ENCODE measurements around the gene NOP9. TPM values are rescaled to one million over a fixed set of nuclear protein-coding genes. Genes with fewer than 3 reads are reported as not detected.

The NOP9 gene
- total RNA-seq, 1 experiment from 2014 or later: 32.4 TPM

GRCh38 chr14:24259282-24260025 lies 40.2 kb upstream of the NOP9 start:
- no peaks in the 10 kb centered on the region for H3K27me3 ChIP-seq (ENCODE audit: control insufficient read depth, insufficient read depth, low read length)
- no peak overlapping the region for H3K4me3 ChIP-seq (ENCODE audit: insufficient read depth, low read depth, low read length)
- no peaks in the 10 kb centered on the region for H3K36me3 ChIP-seq (replicated peaks; ENCODE audit: control insufficient read depth, insufficient read depth, low read length)
- no peak for DNase-seq

DNA sequence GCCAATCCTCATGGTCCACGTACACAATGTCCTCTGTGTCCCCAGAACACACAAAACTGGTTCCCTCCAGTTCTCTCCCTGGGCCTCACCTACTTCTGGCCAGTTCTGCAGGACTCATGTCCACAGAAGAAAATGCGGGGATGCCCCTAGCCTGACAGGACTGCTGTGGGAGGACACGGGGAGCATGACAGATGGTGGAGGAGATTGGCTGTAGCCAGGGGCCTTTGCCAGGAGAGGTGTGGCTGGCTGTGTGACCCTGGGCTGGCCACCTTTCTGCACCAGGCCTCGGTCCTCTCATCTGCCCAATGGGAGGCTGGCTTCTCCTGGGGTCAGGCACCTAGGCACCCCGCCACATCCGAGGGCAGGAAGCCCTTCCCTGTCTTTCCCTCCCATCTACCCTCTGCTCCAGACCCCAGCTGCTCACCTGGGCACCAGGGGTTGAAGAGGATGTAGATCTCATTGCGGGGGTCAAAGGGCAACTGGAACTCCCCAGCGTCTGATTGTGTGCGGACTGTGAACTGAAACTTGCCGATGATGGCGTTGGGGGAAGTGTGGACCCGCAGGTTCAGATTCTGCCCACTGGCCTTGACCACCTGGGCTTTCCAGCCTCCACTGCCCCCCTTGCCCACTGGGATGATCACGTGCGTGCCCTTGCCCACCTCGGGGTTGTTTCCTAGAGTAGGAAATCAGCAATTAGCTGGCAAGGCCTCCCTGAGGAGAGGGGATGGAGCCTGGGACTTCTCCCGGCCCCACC lies 39.4 kb upstream of the NOP9 start:
- Histone ChIP-seq H3K36me3 (replicated peaks; ENCODE audit: control insufficient read depth, insufficient read depth, low read length) (no peaks in the 10 kb centered on the region), H3K27me3 (ENCODE audit: control insufficient read depth, insufficient read depth, low read length) (no peaks in the 10 kb centered on the region), H3K4me3 (ENCODE audit: insufficient read depth, low read depth, low read length) (no peak overlapping the region)
- no peak for DNase-seq

- no peak for DNase-seq
- Histone ChIP-seq H3K4me3 (ENCODE audit: insufficient read depth, low read depth, low read length) (no peak overlapping the region), H3K36me3 (replicated peaks; ENCODE audit: control insufficient read depth, insufficient read depth, low read length) (no peaks in the 10 kb centered on the region), H3K27me3 (ENCODE audit: control insufficient read depth, insufficient read depth, low read length) (no peaks in the 10 kb centered on the region)
These were observed 38.9 kb upstream of the NOP9 start for GRCh38 chr14:24260780-24261157.

DNA sequence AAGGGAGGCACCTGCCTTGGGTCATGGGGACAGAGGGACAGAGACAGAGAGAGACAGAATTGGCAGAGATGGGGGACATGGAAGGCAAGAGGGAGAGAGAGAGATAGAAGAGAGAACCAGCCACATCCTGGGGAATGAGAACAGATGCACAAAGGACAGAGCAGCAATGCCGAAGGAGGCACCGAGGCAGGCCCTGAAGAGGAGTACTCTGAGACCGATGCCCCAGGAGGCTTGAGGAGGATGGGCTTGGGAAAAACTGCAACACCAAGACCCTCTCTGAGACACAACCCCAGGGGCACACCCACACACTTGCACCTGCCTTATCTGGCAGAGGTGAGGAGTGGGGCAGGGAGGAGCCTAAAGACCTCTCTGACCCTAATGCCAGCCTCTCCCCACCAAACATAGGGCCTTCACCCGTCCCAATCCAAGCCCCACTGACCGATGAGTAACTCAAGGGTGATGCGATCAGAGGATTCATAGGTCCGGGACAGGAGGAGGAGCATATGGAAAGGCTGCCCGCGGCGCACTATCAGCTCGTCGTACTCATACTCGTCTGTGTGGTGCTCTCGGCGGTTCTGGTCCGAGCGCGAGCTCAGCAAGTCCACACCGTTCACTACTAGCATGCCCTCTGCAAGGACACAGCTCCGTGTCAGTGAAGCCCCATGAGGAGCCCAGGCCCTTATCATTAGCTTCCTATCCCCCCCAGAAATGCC lies 38.2 kb upstream of the NOP9 start:
- no peak for DNase-seq
- Histone ChIP-seq H3K36me3 (replicated peaks; ENCODE audit: control insufficient read depth, insufficient read depth, low read length) (no peaks in the 10 kb centered on the region), H3K4me3 (ENCODE audit: insufficient read depth, low read depth, low read length) (no peak overlapping the region), H3K27me3 (ENCODE audit: control insufficient read depth, insufficient read depth, low read length) (no peaks in the 10 kb centered on the region)

DNA sequence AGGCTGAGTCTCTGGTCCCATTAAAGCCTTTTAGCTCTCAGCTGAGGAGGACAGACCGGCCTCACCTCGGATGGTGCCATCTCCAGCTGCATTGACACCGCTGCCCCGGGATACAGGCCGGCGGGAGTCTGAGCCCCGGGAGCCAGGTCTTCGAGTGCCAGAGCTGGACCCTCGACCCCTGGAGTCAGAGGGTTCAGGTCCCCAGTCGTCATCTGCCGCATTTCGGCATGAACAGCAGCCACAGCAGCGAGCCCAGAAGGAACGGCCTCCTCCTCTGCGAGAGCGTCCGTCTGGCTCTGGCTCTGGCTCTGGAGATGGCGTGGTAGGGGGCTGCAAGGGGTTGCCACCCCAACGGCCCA lies 37.7 kb upstream of the NOP9 start:
- Histone ChIP-seq H3K36me3 (replicated peaks; ENCODE audit: control insufficient read depth, insufficient read depth, low read length) (no peaks in the 10 kb centered on the region), H3K27me3 (ENCODE audit: control insufficient read depth, insufficient read depth, low read length) (no peaks in the 10 kb centered on the region), H3K4me3 (ENCODE audit: insufficient read depth, low read depth, low read length) (no peak overlapping the region)
- DNase-seq: no peak

GRCh38 chr14:24262821-24263733 lies 36.6 kb upstream of the NOP9 start, which contains the start of gene TGM1:
Gene TGM1 (minus strand): TSS chr14:24263177. CDS start chr14:24262352, 825 bp downstream.
- Histone ChIP-seq H3K4me3 (ENCODE audit: insufficient read depth, low read depth, low read length) (no peak within 1 kb of the TSS), H3K36me3 (replicated peaks; ENCODE audit: control insufficient read depth, insufficient read depth, low read length) (peaks cover 2% of the 10 kb centered on the region; the same call in 1 of the 2 replicates), H3K27me3 (ENCODE audit: control insufficient read depth, insufficient read depth, low read length) (no peaks in the 10 kb centered on the region)
- peak; percentile 84 for DNase-seq

DNA sequence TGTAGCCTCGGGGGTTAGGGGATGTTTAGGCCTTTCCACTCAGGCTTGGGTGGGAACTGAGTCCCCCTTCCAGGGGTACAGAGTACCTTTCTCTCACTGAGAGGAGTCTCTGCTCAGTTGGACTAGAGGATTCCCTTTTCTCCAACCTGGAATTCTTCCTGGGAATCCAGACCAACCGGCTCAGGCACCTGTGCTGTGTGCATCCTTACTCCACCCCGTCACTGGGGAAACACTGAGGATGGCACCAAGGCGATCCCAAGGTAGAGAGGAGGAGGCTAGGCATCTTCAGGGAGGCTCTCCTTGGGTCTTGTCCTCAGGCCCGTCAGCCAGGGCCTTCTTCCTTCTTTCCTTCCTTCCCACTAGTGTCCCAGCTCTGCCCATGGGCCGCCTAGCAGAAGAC lies 35.8 kb upstream of the NOP9 start:
- Histone ChIP-seq H3K4me3 (ENCODE audit: insufficient read depth, low read depth, low read length) (no peak overlapping the region), H3K36me3 (replicated peaks; ENCODE audit: control insufficient read depth, insufficient read depth, low read length) (peaks cover 2% of the 10 kb centered on the region; the same call in 1 of the 2 replicates), H3K27me3 (ENCODE audit: control insufficient read depth, insufficient read depth, low read length) (no peaks in the 10 kb centered on the region)
- no peak for DNase-seq

- DNase-seq: no peak
- Histone ChIP-seq H3K27me3 (ENCODE audit: control insufficient read depth, insufficient read depth, low read length) (no peaks in the 10 kb centered on the region), H3K36me3 (replicated peaks; ENCODE audit: control insufficient read depth, insufficient read depth, low read length) (peaks cover 2% of the 10 kb centered on the region; the same call in 1 of the 2 replicates), H3K4me3 (ENCODE audit: insufficient read depth, low read depth, low read length) (no peak overlapping the region)
These were observed 35.4 kb upstream of the NOP9 start for GRCh38 chr14:24264298-24264697.

GRCh38 chr14:24266344-24267244 lies 33.1 kb upstream of the NOP9 start:
- Histone ChIP-seq H3K36me3 (replicated peaks; ENCODE audit: control insufficient read depth, insufficient read depth, low read length) (peaks cover 2% of the 10 kb centered on the region; the same call in 1 of the 2 replicates), H3K4me3 (ENCODE audit: insufficient read depth, low read depth, low read length) (no peak overlapping the region), H3K27me3 (ENCODE audit: control insufficient read depth, insufficient read depth, low read length) (no peaks in the 10 kb centered on the region)
- no peak for DNase-seq

GRCh38 chr14:24267516-24267915 lies 32.1 kb upstream of the NOP9 start:
- Histone ChIP-seq H3K27me3 (ENCODE audit: control insufficient read depth, insufficient read depth, low read length) (no peaks in the 10 kb centered on the region), H3K36me3 (replicated peaks; ENCODE audit: control insufficient read depth, insufficient read depth, low read length) (peaks cover 2% of the 10 kb centered on the region; the same call in 1 of the 2 replicates), H3K4me3 (ENCODE audit: insufficient read depth, low read depth, low read length) (no peak overlapping the region)
- no peak for DNase-seq

- Histone ChIP-seq H3K36me3 (replicated peaks; ENCODE audit: control insufficient read depth, insufficient read depth, low read length) (peaks cover 2% of the 10 kb centered on the region; the same call in 1 of the 2 replicates), H3K4me3 (ENCODE audit: insufficient read depth, low read depth, low read length) (no peak overlapping the region), H3K27me3 (ENCODE audit: control insufficient read depth, insufficient read depth, low read length) (no peaks in the 10 kb centered on the region)
- DNase-seq: no peak
These were observed 31.4 kb upstream of the NOP9 start for GRCh38 chr14:24268225-24268624.

DNA sequence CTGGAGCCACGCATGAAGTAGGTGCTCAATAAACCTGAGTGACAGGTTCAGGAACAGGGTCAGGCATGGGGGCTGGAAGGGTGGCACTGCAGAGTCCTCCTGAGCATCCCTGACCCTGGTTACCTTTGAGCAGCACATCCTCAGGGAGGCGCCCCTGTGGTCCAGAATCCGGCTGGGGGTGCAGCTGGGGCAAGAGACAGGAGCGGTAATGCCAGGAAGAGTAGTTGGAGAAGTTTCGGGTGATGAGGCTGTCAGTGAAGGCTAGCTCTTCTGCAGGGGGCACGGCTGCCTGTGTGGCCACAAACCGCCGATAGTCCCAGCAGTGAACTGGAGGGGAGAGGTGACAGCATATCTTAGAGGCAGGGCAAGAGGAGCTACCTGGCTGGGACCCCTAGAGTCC lies 30.3 kb upstream of the NOP9 start:
- H3K27me3 ChIP-seq (ENCODE audit: control insufficient read depth, insufficient read depth, low read length): no peaks in the 10 kb centered on the region
- DNase-seq: no peak
- H3K4me3 ChIP-seq (ENCODE audit: insufficient read depth, low read depth, low read length): no peak overlapping the region
- H3K36me3 ChIP-seq (replicated peaks; ENCODE audit: control insufficient read depth, insufficient read depth, low read length): peaks cover 2% of the 10 kb centered on the region; the same call in 1 of the 2 replicates

- no peak for DNase-seq
- H3K27me3 ChIP-seq (ENCODE audit: control insufficient read depth, insufficient read depth, low read length): no peaks in the 10 kb centered on the region
- peaks cover 2% of the 10 kb centered on the region; the same call in 1 of the 2 replicates for H3K36me3 ChIP-seq (replicated peaks; ENCODE audit: control insufficient read depth, insufficient read depth, low read length)
- no peak overlapping the region for H3K4me3 ChIP-seq (ENCODE audit: insufficient read depth, low read depth, low read length)
These were observed 29.6 kb upstream of the NOP9 start for GRCh38 chr14:24269910-24270536.
